Measurements from ENCODE around the gene PACRG.

Gene PACRG

GRCh38 chr6:162857326-162857725 is 129.6 kb downstream of the PACRG start:
- no peak for DNase-seq (ENCODE audit: insufficient read length, low spot score)
- no peak for FAIRE-seq

- FAIRE-seq, result no peak
- DNase-seq (ENCODE audit: insufficient read length, low spot score), result no peak
Observed at GRCh38 chr6:162862462-162862861, 134.7 kb downstream of the PACRG start.

- no peak for DNase-seq (ENCODE audit: insufficient read length, low spot score)
Observed at GRCh38 chr6:162862941-162863340, 135.2 kb downstream of the PACRG start.

GRCh38 chr6:162863821-162864220 is 136.0 kb downstream of the PACRG start:
- no peak for FAIRE-seq
- no peak for DNase-seq (ENCODE audit: insufficient read length, low spot score)

More at GRCh38 chr6:162862941-162863340, 135.2 kb downstream of the PACRG start:
- FAIRE-seq, result no peak

DNA sequence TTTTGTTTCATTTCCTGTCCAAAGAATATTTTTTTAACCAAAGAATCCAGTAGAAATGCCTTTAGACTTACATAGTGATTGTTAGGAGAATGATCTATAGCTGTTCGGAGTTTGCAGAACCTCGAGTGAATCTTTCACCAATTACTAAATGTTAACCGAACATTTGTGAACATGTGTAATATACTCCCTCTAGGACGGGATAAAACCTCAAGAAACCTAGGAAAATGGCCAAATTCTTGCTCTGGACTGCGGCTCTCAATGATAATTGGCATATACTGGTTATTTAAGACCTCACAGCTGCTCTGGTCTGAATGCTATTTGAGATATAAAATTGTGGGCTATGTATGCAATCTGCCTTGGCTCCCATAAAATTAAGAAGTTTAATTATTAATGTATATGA is 137.1 kb downstream of the PACRG start:
- FAIRE-seq, result no peak
- no peak for DNase-seq (ENCODE audit: insufficient read length, low spot score)

DNA sequence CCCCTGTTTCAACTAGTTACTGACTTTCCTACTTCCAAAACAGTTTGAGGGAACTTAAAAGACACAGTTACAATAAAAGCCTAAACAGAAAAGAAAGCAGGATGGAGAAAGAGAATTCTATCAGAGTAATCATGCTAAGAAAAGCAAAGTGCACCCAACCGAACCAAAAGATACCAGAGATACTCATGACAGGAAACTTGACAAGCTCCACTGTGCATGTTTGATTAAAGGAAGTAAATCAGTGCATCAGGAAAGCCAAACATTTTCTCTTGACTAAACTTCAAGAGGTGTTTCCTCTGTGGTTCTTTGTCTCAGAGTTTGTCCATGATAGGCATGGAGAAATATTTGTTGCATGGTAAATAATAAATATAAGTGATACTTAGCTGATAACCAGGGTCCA is 138.9 kb downstream of the PACRG start:
- DNase-seq (ENCODE audit: insufficient read length, low spot score), result no peak
- no peak for FAIRE-seq

- DNase-seq (ENCODE audit: insufficient read length, low spot score), result no peak
- no peak for FAIRE-seq
Observed at GRCh38 chr6:162868397-162868796, 140.6 kb downstream of the PACRG start.

DNA sequence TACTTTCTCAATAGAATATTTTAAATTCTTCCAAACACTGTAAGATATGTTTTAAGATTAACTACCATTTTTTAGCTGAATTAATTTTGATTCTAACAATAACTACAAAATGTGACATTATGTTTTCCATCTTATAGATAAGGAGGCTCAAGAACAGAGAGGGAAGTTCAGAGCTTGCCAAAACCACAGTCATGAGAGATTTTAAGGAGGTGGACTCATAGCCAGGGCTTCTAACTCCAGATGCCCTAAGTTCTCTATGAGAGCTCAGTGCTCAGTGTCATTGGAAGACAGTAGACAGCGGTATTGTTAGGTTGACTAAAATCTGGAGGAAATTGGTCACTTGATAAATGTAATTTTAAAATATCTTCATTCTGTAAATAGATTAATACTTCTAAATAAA is 144.2 kb downstream of the PACRG start:
- DNase-seq (ENCODE audit: insufficient read length, low spot score), result no peak

GRCh38 chr6:162873537-162873936 is 145.8 kb downstream of the PACRG start:
- FAIRE-seq (no peak), DNase-seq (ENCODE audit: insufficient read length, low spot score) (no peak)

More for the DNA sequence above, 144.2 kb downstream of the PACRG start:
- no peak for FAIRE-seq

GRCh38 chr6:162875070-162875469 is 147.3 kb downstream of the PACRG start:
- no peak for DNase-seq (ENCODE audit: insufficient read length, low spot score)
- FAIRE-seq, result peak; percentile 97

GRCh38 chr6:162882801-162883481 is 155.2 kb downstream of the PACRG start:
- FAIRE-seq (no peak), DNase-seq (ENCODE audit: insufficient read length, low spot score) (no peak)

DNA sequence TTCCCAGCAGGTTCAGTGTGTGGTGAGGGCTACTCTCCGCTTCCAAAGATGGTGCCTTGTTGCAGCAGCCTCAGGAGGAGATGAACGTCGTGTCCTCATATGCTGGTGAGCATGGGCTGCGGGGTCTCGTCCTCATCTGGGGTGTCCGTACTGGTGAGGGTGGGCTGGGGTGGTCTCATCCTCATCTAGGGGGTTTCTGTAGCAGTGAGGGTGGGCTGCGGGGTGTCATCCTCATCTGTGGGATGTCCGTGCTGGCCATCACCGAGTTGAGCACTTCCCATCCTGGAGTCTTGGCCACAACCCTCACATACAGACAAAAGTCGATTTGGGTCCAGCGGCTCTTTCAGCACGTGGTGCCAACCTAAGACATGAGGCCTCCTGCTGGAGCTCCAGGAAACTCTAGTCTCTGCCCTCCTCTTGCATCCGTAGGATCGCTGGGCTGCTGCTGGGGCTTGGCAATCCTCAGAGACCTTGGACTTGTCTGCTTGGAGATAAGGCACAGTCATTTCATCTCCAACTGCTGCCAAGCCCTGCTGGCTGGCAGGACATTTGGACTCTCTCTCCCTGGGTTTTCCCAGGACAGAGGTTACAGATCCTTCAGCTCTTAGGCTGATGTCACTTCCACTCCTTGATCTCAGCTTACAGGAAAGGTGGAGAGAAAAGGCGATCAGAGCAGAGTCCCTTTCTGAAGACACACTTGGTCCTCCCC is 160.4 kb downstream of the PACRG start:
- no peak for DNase-seq (ENCODE audit: insufficient read length, low spot score)
- FAIRE-seq, result no peak

- FAIRE-seq, result no peak
- DNase-seq (ENCODE audit: insufficient read length, low spot score), result no peak
Observed at GRCh38 chr6:162889303-162889702, 161.5 kb downstream of the PACRG start.

DNA sequence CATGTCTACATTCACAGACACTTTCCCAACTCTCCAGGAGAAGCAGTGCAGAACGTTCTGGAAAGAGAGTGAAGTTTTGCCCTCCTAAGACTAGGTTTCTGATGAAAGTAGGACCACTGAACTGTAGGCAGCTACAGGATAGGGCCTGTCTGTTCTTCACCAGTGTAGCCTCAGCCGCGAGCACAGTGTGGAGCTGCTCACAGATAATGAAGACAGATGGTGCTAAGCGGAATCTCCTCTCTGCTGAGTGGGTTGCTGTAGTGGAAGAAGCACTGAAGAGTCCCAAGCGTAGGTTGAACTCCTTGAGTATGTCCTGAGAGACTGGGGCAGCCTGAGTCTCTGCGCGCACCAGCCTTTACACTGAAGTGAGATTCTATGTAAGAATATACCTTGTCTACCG is 170.2 kb downstream of the PACRG start:
- FAIRE-seq (no peak), DNase-seq (ENCODE audit: insufficient read length, low spot score) (no peak)

DNA sequence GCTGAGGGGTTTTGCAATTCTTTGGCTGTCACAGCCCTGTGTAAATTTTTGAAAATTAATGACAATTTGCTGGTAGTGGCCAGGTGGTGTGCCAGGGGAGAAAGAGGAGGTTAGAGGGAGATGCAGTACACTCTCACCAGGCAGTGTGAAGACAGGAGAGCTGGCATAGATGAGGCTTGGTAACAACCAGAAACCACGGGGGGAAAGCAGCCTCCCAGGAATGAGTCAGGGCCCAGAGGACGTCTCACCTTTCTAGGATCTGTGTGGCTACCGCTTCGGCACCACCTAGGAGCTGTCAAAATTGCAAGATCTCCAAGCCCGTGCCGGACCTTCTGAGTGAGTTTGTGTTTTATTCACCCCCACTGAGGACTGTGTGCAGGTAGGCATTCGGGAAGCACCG is 171.4 kb downstream of the PACRG start:
- DNase-seq (ENCODE audit: insufficient read length, low spot score) (peak; percentile 5), FAIRE-seq (no peak)

DNA sequence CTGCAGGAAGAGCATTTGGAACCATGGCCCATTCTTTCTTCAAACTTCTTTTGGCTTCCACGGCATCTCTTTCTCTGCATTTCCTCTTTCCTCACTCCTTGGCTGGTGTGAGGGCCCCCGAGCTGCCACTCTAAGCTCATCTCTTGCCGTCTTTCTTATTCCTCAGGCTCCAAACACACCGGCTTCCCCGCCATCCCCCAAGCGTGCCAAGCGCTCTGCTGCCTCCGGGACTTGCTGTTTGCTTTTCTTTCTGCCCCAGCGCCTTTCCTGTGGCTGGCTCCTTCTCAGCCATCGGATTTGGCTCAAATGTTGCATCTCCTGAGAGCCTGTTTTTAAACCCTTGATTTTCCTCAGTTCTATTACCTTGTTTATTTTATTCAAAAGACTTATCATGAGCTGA is 172.7 kb downstream of the PACRG start:
- FAIRE-seq, result no peak
- no peak for DNase-seq (ENCODE audit: insufficient read length, low spot score)

DNA sequence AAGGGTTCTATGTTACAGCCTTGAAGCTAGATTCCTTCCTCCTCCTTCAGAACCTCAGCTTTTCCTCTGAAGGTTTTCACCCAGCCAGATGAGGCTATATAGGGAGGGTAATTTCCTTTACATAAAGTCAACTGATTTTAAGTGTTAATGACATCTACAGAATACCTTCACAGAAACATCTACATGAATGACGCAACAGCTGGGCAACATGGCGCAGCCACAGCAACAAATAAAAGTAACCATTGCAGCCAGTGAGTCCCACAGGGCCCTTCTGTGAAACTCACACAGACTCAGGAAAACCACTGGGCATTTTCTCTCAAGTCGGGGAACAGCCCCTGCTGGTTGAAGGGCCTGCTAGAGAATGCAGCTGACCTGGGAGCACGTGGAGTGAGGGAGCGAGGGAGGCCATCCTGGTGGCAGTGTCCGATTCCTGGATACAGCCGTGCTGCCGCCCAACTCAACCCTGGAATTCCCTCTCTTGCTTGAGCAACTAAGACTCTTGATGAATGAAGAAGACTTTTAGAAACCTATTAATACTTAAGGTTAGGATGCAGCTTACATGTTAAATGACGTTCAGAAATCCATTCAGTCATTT is 176.4 kb downstream of the PACRG start:
- FAIRE-seq (no peak), DNase-seq (ENCODE audit: insufficient read length, low spot score) (no peak)

DNA sequence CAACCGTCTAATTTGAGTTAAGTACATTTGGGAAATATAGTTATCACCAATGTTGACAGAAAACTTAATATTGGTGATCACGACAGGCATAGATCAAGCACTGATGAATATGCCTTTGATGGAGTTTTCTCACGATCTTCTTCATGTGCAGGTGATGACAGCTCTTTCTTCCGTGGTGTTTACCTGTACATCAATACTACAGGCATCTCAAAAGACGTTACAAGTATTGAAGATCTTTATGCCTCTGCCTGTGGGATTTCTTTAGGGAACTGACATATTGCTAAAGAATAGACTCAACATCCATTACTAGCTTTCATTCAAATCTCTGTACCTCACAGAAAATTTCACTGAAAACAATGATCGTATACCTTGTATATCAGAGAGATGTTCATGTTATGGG is 178.7 kb downstream of the PACRG start:
- FAIRE-seq (no peak), DNase-seq (ENCODE audit: insufficient read length, low spot score) (no peak)

- no peak for DNase-seq (ENCODE audit: insufficient read length, low spot score)
- no peak for FAIRE-seq
Observed at GRCh38 chr6:162907876-162908481, 180.2 kb downstream of the PACRG start.

GRCh38 chr6:162913206-162913605 is 185.4 kb downstream of the PACRG start:
- FAIRE-seq (no peak), DNase-seq (ENCODE audit: insufficient read length, low spot score) (no peak)

DNA sequence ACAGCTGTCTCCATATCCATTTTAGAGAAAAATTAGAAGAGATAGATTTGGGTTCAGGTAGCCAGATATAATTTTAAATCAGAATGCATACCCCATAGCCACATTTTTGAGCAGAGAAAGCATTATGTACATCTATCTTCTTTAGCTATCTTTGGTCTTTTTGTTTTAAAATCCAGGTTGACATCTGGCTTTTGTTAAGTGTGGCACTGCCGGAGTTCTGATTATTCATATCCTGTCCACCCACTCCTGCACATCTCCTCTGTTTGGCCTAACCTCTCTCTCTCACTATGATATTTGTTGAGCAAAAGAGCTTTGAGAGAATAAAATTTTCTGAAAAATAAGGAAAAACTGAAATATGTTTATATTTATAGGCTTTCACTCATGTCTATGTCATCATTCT is 189.7 kb downstream of the PACRG start:
- FAIRE-seq (no peak), DNase-seq (ENCODE audit: insufficient read length, low spot score) (no peak)

GRCh38 chr6:162921062-162921461 is 193.3 kb downstream of the PACRG start:
- no peak for FAIRE-seq
- no peak for DNase-seq (ENCODE audit: insufficient read length, low spot score)

All from HTR-8/SVneo (cell line).